Left ventricle myocardium superior (tissue), 1 donor: Measurements from ENCODE around the gene ZNF331. TPM values are rescaled to one million over a fixed set of nuclear protein-coding genes. Genes with fewer than 3 reads are reported as not detected.

Source experiments
- ATAC-seq: fragments of 200-7000 bp; cut with Tn5 transposase; one replicate; pipeline ENCODE4 v1.9.1; 2020; ENCODE audit warnings: mild to moderate bottlenecking, moderate library complexity
- DNase-seq: peaks from one replicate; pipeline ENCODE4 v3.0.0-alpha.2; 2020
- intact Hi-C: fragments of 100-400 bp; cut with micrococcal nuclease; formaldehyde crosslinking; loops from one replicate; pipeline ENCODE4 v1.11.0; 2022
- total RNA-seq: library from RNA; stranded (reverse); fragmentation: NEBNext Ultra II Directional; extraction: Animal tissue kit (Norgen Biotek cat#: 25700); gene quantifications from one replicate; pipeline ENCODE4 v1.2.1, GENCODE V29; 2021
- donor health status: DM: no; HTN: yes; CAD: no; lungs with severe emphysema.

The ZNF331 gene
- total RNA-seq, 1 donor from 2014 or later: 10.7 TPM

- no peak for DNase-seq
- intact Hi-C loops: no loop called here
- ATAC-seq: no peak
These were observed 75.0 kb downstream of the ZNF331 start for GRCh38 chr19:53612762-53613526.

- intact Hi-C loops: no loop called here
- DNase-seq (no peak), ATAC-seq (no peak)
These were observed 84.2 kb downstream of the ZNF331 start for GRCh38 chr19:53621885-53622740.

GRCh38 chr19:53624771-53625545 is 87.0 kb downstream of the ZNF331 start:
- intact Hi-C loops: no loop called here
- ATAC-seq: no peak

GRCh38 chr19:53626486-53626885 is 88.5 kb downstream of the ZNF331 start:
- intact Hi-C loops: no loop called here
- ATAC-seq: no peak
- DNase-seq: no peak

More at GRCh38 chr19:53624771-53625545, 87.0 kb downstream of the ZNF331 start:
- DNase-seq: no peak

GRCh38 chr19:53626976-53627375 is 89.0 kb downstream of the ZNF331 start:
- DNase-seq (no peak), ATAC-seq (no peak)
- intact Hi-C loops: no loop called here

Other genes with a start within 250 kb of the ZNF331 start
- gene ZNF845, start 204.4 kb upstream of the ZNF331 start, total RNA-seq: 3.5 TPM
- gene ZNF525, start 172.4 kb upstream of the ZNF331 start, total RNA-seq: 2.5 TPM
- 4.7 TPM for gene ZNF765, start 143.0 kb upstream of the ZNF331 start, total RNA-seq
- gene ZNF761, start 106.2 kb upstream of the ZNF331 start, total RNA-seq: 4.1 TPM
- 1.3 TPM for gene ZNF813, start 70.4 kb upstream of the ZNF331 start, total RNA-seq
- gene DPRX, start 93.9 kb downstream of the ZNF331 start, total RNA-seq: not detected